Neural cell (in vitro differentiated cells): Measurements from ENCODE around the gene NR4A2. TPM values are rescaled to one million over a fixed set of nuclear protein-coding genes. Genes with fewer than 3 reads are reported as not detected.

ENCODE experiments used
- H2AFZ ChIP-seq: fragments of 200-600, 300-800 bp; sonication (generic), shearing (Covaris generic); 2 replicates; pipeline ENCODE4 v1.6.0; 2014; ENCODE audit warnings: low read depth, mild to moderate bottlenecking, antibody characterized with exemption, low read length, moderate library complexity
- H3F3A ChIP-seq: fragments of 200-600 bp; shearing (Covaris generic); 2 replicates; pipeline ENCODE4 v1.6.1; 2016; ENCODE audit warnings: mild to moderate bottlenecking, moderate library complexity, mixed read lengths, antibody characterized with exemption, low read length; ENCODE audit not compliant: insufficient read depth, poor library complexity, severe bottlenecking
- H3K27ac ChIP-seq: fragments of 200-600, 300-800 bp; sonication (generic), shearing (Covaris generic); 2 replicates; pipeline ENCODE4 v1.5.1; 2014; ENCODE audit warnings: mild to moderate bottlenecking, low read length, moderate library complexity
- H3K27me3 ChIP-seq: fragments of 300-800, 200-600 bp; sonication (generic), shearing (Covaris generic); 2 replicates; pipeline ENCODE4 v1.6.0; 2014; ENCODE audit warnings: mild to moderate bottlenecking, low read depth, low read length, moderate library complexity; ENCODE audit not compliant: insufficient read depth
- H3K36me3 ChIP-seq: fragments of 300-800, 200-600 bp; sonication (generic), shearing (Covaris generic); 2 replicates; pipeline ENCODE4 v1.5.1; 2014; ENCODE audit warnings: mild to moderate bottlenecking, antibody characterized with exemption, low read length, moderate library complexity; ENCODE audit not compliant: insufficient read depth
- H3K4me2 ChIP-seq: fragments of 300-800, 200-600 bp; sonication (generic), shearing (Covaris generic); 2 replicates; pipeline ENCODE4 v1.6.0; 2014; ENCODE audit warnings: mild to moderate bottlenecking, low read length
- H3K4me3 ChIP-seq: fragments of 300-800, 200-600 bp; sonication (generic), shearing (Covaris generic); 2 replicates; pipeline ENCODE4 v1.5.1; 2014; ENCODE audit warnings: mild to moderate bottlenecking, low read length, moderate library complexity
- H3K79me2 ChIP-seq: fragments of 200-600 bp; shearing (Covaris generic); replicated peaks from 2 replicates; pipeline ENCODE4 v1.6.0; 2014; ENCODE audit warnings: mild to moderate bottlenecking, low read length, moderate library complexity; ENCODE audit not compliant: insufficient read depth
- H3K9ac ChIP-seq: fragments of 300-800, 200-600 bp; sonication (generic), shearing (Covaris generic); 2 replicates; pipeline ENCODE4 v1.6.1; 2016; ENCODE audit warnings: mild to moderate bottlenecking, low read length, mixed read lengths
- H3K9me2 ChIP-seq: fragments of 200-600 bp; shearing (Covaris generic); 2 replicates; pipeline ENCODE4 v1.6.1; 2016; ENCODE audit warnings: mild to moderate bottlenecking, low read length, mixed read lengths; ENCODE audit not compliant: insufficient read depth
- H3K9me3 ChIP-seq: fragments of 200-600, 300-800 bp; sonication (generic), shearing (Covaris generic); 2 replicates; pipeline ENCODE4 v1.6.1; 2016; ENCODE audit warnings: mild to moderate bottlenecking, mixed run types, low read length, moderate library complexity, mixed read lengths
- H4K20me1 ChIP-seq: fragments of 200-600 bp; shearing (Covaris generic); 2 replicates; pipeline ENCODE4 v1.6.1; 2016; ENCODE audit warnings: mild to moderate bottlenecking, mixed run types; ENCODE audit not compliant: insufficient read depth
- EP300 ChIP-seq: fragments of 450-650 bp; conservative IDR thresholded peaks from 2 replicates; pipeline ENCODE4 v1.6.1; 2014; ENCODE audit warnings: antibody characterized with exemption, mild to moderate bottlenecking, moderate library complexity; ENCODE audit not compliant: poor library complexity, severe bottlenecking
- EZH2 ChIP-seq: fragments of 200-600, 300-800 bp; shearing (Covaris generic), sonication (generic); IDR thresholded peaks from 2 replicates; pipeline ENCODE4 v1.6.1; 2014; ENCODE audit warnings: antibody characterized with exemption, low read length, borderline replicate concordance, mild to moderate bottlenecking; ENCODE audit not compliant: insufficient read depth, poor library complexity, severe bottlenecking
- MXI1 ChIP-seq: fragments of 450-650 bp; conservative IDR thresholded peaks from 2 replicates; pipeline ENCODE4 v1.6.1; 2014; ENCODE audit warnings: antibody characterized with exemption, mild to moderate bottlenecking; ENCODE audit not compliant: poor library complexity, severe bottlenecking
- POLR2AphosphoS5 ChIP-seq: IDR thresholded peaks from 2 replicates; pipeline ENCODE4 v1.6.1; 2012
- RAD21 ChIP-seq: fragments of 450-650 bp; conservative IDR thresholded peaks from 2 replicates; pipeline ENCODE4 v1.6.1; 2014; ENCODE audit warnings: antibody characterized with exemption, mild to moderate bottlenecking, moderate library complexity
- SMC3 ChIP-seq: fragments of 450-650 bp; conservative IDR thresholded peaks from 2 replicates; pipeline ENCODE4 v1.6.1; 2014; ENCODE audit warnings: antibody characterized with exemption, mild to moderate bottlenecking, moderate library complexity; ENCODE audit not compliant: poor library complexity
- TAF1 ChIP-seq: IDR thresholded peaks from 2 replicates; pipeline ENCODE4 v1.6.1; 2012; ENCODE audit warnings: low read depth
- polyA plus RNA-seq: library from polyadenylated mRNA; depleted of rRNA; stranded (reverse); fragments of >200 nt; gene quantifications from 2 replicates; pipeline ENCODE4 v1.2.3, GENCODE V29; 2014
- TF ChIP-seq, protein P1 (sequence below): IDR thresholded peaks from 2 replicates; pipeline ENCODE4 v1.6.1; 2012; ENCODE audit warnings: borderline replicate concordance
- TF ChIP-seq, protein P2 (sequence below): fragments of 450-650 bp; IDR thresholded peaks from 2 replicates; pipeline ENCODE4 v1.5.1; 2014; ENCODE audit warnings: antibody characterized with exemption, mild to moderate bottlenecking, moderate library complexity; ENCODE audit not compliant: poor library complexity, severe bottlenecking

Gene NR4A2
- polyA plus RNA-seq, 1 donor from 2014 or later: 0.48 TPM

DNA sequence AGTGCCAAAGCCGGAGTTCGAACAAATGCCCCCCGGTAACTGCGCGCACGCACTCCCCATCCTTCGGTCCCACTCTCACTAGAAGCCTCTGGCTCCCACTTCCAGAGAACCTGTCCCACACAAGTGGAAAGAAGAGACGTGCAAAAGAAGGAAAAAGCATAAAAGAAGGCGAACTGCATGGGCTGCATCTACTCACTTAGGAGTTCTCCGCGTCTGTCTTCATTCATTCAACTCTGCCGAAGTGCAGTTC is 312 bp downstream of the NR4A2 start:
- H3K27me3 ChIP-seq: peaks cover 87% of the 10 kb centered on the region
- H3K4me2 ChIP-seq: peak overlapping the region; percentile 99
- peaks cover 5% of the 10 kb centered on the region for H3F3A ChIP-seq
- no peak overlapping the region for H2AFZ ChIP-seq
- no peaks in the 10 kb centered on the region for H4K20me1 ChIP-seq
- H3K4me3 ChIP-seq: peak overlapping the region; percentile 80
- H3K9me2 ChIP-seq: no peaks in the 10 kb centered on the region
- peak overlapping the region; percentile 51 for H3K9ac ChIP-seq
- no peaks in the 10 kb centered on the region for H3K36me3 ChIP-seq
- H3K9me3 ChIP-seq: peaks cover 5% of the 10 kb centered on the region
- TF ChIP-seq POLR2AphosphoS5 (no peak), SMC3 (no peak), TAF1 (no peak), EP300 (no peak), RAD21 (no peak), MXI1 (no peak)
- TF ChIP-seq, protein P1, sequence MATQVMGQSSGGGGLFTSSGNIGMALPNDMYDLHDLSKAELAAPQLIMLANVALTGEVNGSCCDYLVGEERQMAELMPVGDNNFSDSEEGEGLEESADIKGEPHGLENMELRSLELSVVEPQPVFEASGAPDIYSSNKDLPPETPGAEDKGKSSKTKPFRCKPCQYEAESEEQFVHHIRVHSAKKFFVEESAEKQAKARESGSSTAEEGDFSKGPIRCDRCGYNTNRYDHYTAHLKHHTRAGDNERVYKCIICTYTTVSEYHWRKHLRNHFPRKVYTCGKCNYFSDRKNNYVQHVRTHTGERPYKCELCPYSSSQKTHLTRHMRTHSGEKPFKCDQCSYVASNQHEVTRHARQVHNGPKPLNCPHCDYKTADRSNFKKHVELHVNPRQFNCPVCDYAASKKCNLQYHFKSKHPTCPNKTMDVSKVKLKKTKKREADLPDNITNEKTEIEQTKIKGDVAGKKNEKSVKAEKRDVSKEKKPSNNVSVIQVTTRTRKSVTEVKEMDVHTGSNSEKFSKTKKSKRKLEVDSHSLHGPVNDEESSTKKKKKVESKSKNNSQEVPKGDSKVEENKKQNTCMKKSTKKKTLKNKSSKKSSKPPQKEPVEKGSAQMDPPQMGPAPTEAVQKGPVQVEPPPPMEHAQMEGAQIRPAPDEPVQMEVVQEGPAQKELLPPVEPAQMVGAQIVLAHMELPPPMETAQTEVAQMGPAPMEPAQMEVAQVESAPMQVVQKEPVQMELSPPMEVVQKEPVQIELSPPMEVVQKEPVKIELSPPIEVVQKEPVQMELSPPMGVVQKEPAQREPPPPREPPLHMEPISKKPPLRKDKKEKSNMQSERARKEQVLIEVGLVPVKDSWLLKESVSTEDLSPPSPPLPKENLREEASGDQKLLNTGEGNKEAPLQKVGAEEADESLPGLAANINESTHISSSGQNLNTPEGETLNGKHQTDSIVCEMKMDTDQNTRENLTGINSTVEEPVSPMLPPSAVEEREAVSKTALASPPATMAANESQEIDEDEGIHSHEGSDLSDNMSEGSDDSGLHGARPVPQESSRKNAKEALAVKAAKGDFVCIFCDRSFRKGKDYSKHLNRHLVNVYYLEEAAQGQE: no peak
- TF ChIP-seq, protein P2, sequence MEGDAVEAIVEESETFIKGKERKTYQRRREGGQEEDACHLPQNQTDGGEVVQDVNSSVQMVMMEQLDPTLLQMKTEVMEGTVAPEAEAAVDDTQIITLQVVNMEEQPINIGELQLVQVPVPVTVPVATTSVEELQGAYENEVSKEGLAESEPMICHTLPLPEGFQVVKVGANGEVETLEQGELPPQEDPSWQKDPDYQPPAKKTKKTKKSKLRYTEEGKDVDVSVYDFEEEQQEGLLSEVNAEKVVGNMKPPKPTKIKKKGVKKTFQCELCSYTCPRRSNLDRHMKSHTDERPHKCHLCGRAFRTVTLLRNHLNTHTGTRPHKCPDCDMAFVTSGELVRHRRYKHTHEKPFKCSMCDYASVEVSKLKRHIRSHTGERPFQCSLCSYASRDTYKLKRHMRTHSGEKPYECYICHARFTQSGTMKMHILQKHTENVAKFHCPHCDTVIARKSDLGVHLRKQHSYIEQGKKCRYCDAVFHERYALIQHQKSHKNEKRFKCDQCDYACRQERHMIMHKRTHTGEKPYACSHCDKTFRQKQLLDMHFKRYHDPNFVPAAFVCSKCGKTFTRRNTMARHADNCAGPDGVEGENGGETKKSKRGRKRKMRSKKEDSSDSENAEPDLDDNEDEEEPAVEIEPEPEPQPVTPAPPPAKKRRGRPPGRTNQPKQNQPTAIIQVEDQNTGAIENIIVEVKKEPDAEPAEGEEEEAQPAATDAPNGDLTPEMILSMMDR: no peak
- no peak overlapping the region for H3K27ac ChIP-seq
- no peaks in the 10 kb centered on the region for H3K79me2 ChIP-seq

DNA sequence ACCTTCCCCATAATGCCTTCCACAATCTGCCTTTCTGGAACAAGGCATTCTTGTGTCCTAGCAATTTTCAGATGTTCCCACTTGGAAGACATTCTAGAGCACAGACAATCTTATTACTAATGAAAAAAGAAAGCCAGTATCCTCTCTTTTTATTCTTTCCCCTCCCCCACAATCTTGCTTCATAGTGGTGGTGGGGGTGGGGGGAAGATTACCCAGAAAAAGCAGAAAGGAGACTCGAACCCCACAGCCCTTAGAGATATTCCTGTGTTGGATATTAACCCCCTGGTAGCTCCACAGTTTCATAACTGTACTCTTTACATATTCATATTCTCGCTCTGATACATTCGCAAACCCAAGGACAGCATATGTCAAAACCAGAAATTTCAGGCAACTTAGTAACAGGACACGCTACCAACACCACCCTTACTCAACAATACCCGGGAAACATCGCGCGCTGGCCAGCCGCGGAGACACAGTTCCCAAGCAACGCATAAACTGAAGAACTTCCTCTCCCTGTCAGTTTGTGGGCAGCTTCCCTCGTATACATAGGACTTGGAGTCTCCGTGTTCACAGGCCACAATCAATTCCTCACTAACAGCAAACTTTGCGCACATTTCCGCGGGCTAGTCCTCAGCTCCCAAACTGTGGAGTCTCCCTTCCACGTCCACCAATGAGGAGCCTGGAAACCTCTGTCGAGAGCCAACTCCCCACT is 793 bp downstream of the NR4A2 start:
- Histone ChIP-seq H3K27ac (no peak overlapping the region), H3K79me2 (no peaks in the 10 kb centered on the region), H3K9me3 (peaks cover 5% of the 10 kb centered on the region), H3K4me3 (peak overlapping the region; percentile 80), H3K9me2 (no peaks in the 10 kb centered on the region), H3K4me2 (peak overlapping the region; percentile 99), H3K9ac (no peak overlapping the region), H3F3A (peaks cover 5% of the 10 kb centered on the region), H4K20me1 (no peaks in the 10 kb centered on the region), H2AFZ (no peak overlapping the region), H3K27me3 (peaks cover 92% of the 10 kb centered on the region), H3K36me3 (no peaks in the 10 kb centered on the region)
- TF ChIP-seq MXI1: no peak
- no peak for TF ChIP-seq SMC3
- no peak for TF ChIP-seq EZH2
- TF ChIP-seq, protein P1: no peak
- peak; percentile 36 for TF ChIP-seq POLR2AphosphoS5
- no peak for TF ChIP-seq TAF1
